MCF 10A (cell line): Measurements from ENCODE around the gene MAST2. TPM values are rescaled to one million over a fixed set of nuclear protein-coding genes. Genes with fewer than 3 reads are reported as not detected.
"Not testable (repeated sequence)": the region's sequence is repeated elsewhere in the genome, so short reads cannot be mapped to it uniquely, and the experiment has no call there.

Experiments used
- BruUV-seq: library from RNA; stranded (reverse); fragments of 400-500 nt; replicated peaks from 2 replicates; lab custom pipeline; 2021; lab: Mats Ljungman, UMichigan
- CTCF ChIA-PET: fragments of 300-600 bp; sonication (Branson Sonifier 250); formaldehyde crosslinking; extraction: SDS; loops from one replicate; lab custom pipeline; 2021; ENCODE audit warnings: antibody characterized with exemption, inconsistent platforms; lab: Yijun Ruan, JAX
- POLR2A ChIA-PET: fragments of 300-600, 350-650 bp; sonication (Branson Sonifier 250); formaldehyde crosslinking; extraction: SDS; loops from one replicate; lab custom pipeline; 2020; ENCODE audit warnings: antibody characterized with exemption, inconsistent platforms; lab: Yijun Ruan, JAX
- DNase-seq: peaks from one replicate; pipeline ENCODE4 v3.0.0-alpha.2; 2018; ENCODE audit not compliant: unreplicated experiment
- H3K27ac Mint-ChIP-seq: one replicate; pipeline ENCODE4 v1.8.0; 2022; ENCODE audit warnings: mild to moderate bottlenecking, low read depth, mixed read lengths; ENCODE audit not compliant: unreplicated experiment
- H3K27me3 Mint-ChIP-seq: one replicate; pipeline ENCODE4 v1.8.0; 2022; ENCODE audit warnings: mixed read lengths; ENCODE audit not compliant: insufficient read depth, unreplicated experiment
- H3K36me3 Mint-ChIP-seq: one replicate; pipeline ENCODE4 v1.8.0; 2022; ENCODE audit warnings: mild to moderate bottlenecking, moderate library complexity, mixed read lengths; ENCODE audit not compliant: insufficient read depth, unreplicated experiment
- H3K4me1 Mint-ChIP-seq: one replicate; pipeline ENCODE4 v1.8.0; 2022; ENCODE audit warnings: mixed read lengths; ENCODE audit not compliant: insufficient read depth, unreplicated experiment
- H3K4me3 Mint-ChIP-seq: one replicate; pipeline ENCODE4 v1.8.0; 2022; ENCODE audit warnings: mild to moderate bottlenecking, moderate library complexity, mixed read lengths; ENCODE audit not compliant: unreplicated experiment
- H3K9me3 Mint-ChIP-seq: one replicate; pipeline ENCODE4 v1.8.0; 2022; ENCODE audit warnings: mixed read lengths; ENCODE audit not compliant: unreplicated experiment
- CTCF ChIP-seq: fragments of 200-600 bp; IDR thresholded peaks from one replicate; pipeline ENCODE4 v1.8.0; 2022; ENCODE audit warnings: antibody characterized with exemption, mild to moderate bottlenecking; ENCODE audit not compliant: unreplicated experiment
- intact Hi-C: fragments of 100-400 bp; cut with micrococcal nuclease; formaldehyde crosslinking; loops from 2 replicates; pipeline ENCODE4 v1.14.1; 2022
- total RNA-seq: library from RNA; stranded (reverse); gene quantifications from 2 replicates; pipeline ENCODE4 v1.2.3, GENCODE V29; 2022

The MAST2 gene
- total RNA-seq, 1 experiment from 2014 or later: 33.3 TPM

GRCh38 chr1:45868861-45869260, 65.4 kb downstream of the MAST2 start:
- intact Hi-C loops: no loop called here
- Mint-ChIP-seq H3K27ac (no peak overlapping the region), H3K4me1 (peaks cover 22% of the 10 kb centered on the region), H3K27me3 (no peaks in the 10 kb centered on the region), H3K9me3 (no peaks in the 10 kb centered on the region), H3K36me3 (no peaks in the 10 kb centered on the region), H3K4me3 (no peak overlapping the region)
- DNase-seq: no peak
- ChIA-PET POLR2A (interaction anchor here (0.6 to 1.2 kb wide), 3 partner anchors 31 to 134 kb away, joined by 3 read pairs; no protein-coding TSS in a partner anchor), CTCF (interaction anchor here (0.5 kb wide), 1 partner anchor 620 kb away, joined by 3 read pairs; no protein-coding TSS in a partner anchor)
- no peak for TF ChIP-seq CTCF
- BruUV-seq: no TSS peak

GRCh38 chr1:45870500-45870899, 67.1 kb downstream of the MAST2 start:
- TF ChIP-seq CTCF: no peak
- no peaks in the 10 kb centered on the region for H3K36me3 Mint-ChIP-seq
- intact Hi-C loops: no loop called here
- peak; percentile 47 for DNase-seq
- ChIA-PET CTCF (interaction anchor here (1.4 kb wide), 1 partner anchor 27 kb away, joined by 3 read pairs; no protein-coding TSS in a partner anchor), POLR2A (interaction anchor here (0.6 to 0.8 kb wide), 3 partner anchors 16 to 129 kb away, joined by 3 to 6 read pairs (median 4); no protein-coding TSS in a partner anchor)
- peaks cover 11% of the 10 kb centered on the region for H3K4me1 Mint-ChIP-seq
- H3K27me3 Mint-ChIP-seq: no peaks in the 10 kb centered on the region
- no peak overlapping the region for H3K27ac Mint-ChIP-seq
- H3K4me3 Mint-ChIP-seq: no peak overlapping the region
- no TSS peak for BruUV-seq
- no peaks in the 10 kb centered on the region for H3K9me3 Mint-ChIP-seq

- intact Hi-C loops, H3K4me3 Mint-ChIP-seq, H3K27ac Mint-ChIP-seq, BruUV-seq, H3K9me3 Mint-ChIP-seq, H3K27me3 Mint-ChIP-seq, H3K36me3 Mint-ChIP-seq: not testable (repeated sequence)
- peaks cover 11% of the 10 kb centered on the region for H3K4me1 Mint-ChIP-seq
- ChIA-PET POLR2A (interaction anchor here (1.0 kb wide), 1 partner anchor 24 kb away, joined by 3 read pairs; no protein-coding TSS in a partner anchor), CTCF (interaction anchor here (0.6 kb wide), 1 partner anchor 640 kb away, joined by 5 read pairs; no protein-coding TSS in a partner anchor)
- DNase-seq: peak; percentile 37
Observed at GRCh38 chr1:45872173-45872801, 68.9 kb downstream of the MAST2 start.

GRCh38 chr1:45876000-45876617, 72.7 kb downstream of the MAST2 start:
- intact Hi-C loops: no loop called here

More at GRCh38 chr1:45876000-45876617, 72.7 kb downstream of the MAST2 start:
- Mint-ChIP-seq H3K4me3 (no peak overlapping the region), H3K4me1 (no peaks in the 10 kb centered on the region), H3K27ac (no peak overlapping the region), H3K9me3 (no peaks in the 10 kb centered on the region), H3K27me3 (no peaks in the 10 kb centered on the region), H3K36me3 (no peaks in the 10 kb centered on the region)
- TF ChIP-seq CTCF: no peak
- DNase-seq: no peak
- CTCF ChIA-PET: interaction anchor here (0.8 to 0.9 kb wide), 2 partner anchors 62 to 305 kb away, joined by 3 read pairs; no protein-coding TSS in a partner anchor
- POLR2A ChIA-PET: interaction anchor here (1.4 kb wide), 1 partner anchor 73 kb away, joined by 3 read pairs; the partner anchor contains the start of gene MAST2
- no TSS peak for BruUV-seq
